ENCODE data around the gene ITGAD.
A peak's percentile ranks its signal among the peaks of the same experiment; 100 is the strongest.
"Not testable (repeated sequence)": the region's sequence is repeated elsewhere in the genome, so short reads cannot be mapped to it uniquely, and the experiment has no call there.

ITGAD gene

DNA sequence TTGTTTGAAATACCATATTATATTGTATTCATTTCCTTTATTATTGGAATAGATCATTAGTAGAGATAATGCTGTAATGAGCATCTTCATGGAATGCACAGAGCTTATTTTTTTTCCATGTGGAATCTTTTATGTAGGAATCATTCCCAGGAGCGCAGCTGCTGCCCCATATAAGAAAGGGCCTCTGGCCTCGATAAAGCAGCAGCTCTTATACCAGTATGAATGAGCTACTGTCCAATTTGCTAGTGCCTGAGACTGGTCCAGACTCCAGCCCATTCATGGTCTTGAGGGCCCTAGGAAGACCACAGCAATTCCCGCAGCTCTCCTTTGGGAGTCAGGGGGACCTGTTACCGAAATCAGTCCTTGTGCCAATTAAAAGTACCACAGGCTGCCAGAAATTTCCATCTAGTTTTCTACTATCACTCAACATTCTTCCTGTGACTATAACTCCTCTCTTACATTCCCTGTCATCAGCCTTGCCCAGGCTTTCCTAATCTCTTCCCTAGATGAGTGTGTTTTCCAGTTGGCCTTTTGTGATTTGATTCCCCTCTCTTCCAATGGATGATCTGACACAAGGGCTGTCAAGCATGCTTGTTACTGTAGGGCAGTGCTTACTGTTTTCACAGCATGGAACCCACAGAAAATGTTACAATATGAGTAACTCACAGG, 47.5 kb downstream of the ITGAD start:
- DNase-seq (ENCODE audit: insufficient read length, low spot score) (no peak), FAIRE-seq (no peak)
- TF ChIP-seq, protein P1, sequence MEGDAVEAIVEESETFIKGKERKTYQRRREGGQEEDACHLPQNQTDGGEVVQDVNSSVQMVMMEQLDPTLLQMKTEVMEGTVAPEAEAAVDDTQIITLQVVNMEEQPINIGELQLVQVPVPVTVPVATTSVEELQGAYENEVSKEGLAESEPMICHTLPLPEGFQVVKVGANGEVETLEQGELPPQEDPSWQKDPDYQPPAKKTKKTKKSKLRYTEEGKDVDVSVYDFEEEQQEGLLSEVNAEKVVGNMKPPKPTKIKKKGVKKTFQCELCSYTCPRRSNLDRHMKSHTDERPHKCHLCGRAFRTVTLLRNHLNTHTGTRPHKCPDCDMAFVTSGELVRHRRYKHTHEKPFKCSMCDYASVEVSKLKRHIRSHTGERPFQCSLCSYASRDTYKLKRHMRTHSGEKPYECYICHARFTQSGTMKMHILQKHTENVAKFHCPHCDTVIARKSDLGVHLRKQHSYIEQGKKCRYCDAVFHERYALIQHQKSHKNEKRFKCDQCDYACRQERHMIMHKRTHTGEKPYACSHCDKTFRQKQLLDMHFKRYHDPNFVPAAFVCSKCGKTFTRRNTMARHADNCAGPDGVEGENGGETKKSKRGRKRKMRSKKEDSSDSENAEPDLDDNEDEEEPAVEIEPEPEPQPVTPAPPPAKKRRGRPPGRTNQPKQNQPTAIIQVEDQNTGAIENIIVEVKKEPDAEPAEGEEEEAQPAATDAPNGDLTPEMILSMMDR (IDR thresholded peaks at IDR 0.05; ENCODE audit: insufficient read depth, missing control alignments): no peak

DNA sequence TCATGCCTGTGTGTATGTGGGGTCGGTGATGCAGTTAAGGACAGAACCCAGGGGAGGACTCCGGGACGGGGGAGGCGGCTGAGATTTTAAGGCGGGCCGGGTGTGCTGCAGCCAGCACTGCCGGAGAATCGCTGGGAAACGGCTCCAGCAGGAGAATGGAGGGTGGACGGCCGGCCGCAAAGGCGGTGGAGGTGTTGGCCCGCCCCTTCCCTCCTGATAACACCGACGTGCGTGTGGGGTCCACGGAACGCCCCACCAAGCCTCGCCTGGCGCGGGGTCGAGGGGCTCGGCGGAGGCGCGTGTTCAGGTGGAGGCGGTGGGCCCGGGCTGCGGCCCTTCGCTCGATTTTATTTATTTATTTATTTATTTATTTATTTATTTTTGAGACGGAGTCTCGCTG, 48.8 kb downstream of the ITGAD start:
- DNase-seq (ENCODE audit: insufficient read length, low spot score): no peak
- TF ChIP-seq, protein P1 (IDR thresholded peaks at IDR 0.05; ENCODE audit: insufficient read depth, missing control alignments): no peak
- no peak for FAIRE-seq

DNA sequence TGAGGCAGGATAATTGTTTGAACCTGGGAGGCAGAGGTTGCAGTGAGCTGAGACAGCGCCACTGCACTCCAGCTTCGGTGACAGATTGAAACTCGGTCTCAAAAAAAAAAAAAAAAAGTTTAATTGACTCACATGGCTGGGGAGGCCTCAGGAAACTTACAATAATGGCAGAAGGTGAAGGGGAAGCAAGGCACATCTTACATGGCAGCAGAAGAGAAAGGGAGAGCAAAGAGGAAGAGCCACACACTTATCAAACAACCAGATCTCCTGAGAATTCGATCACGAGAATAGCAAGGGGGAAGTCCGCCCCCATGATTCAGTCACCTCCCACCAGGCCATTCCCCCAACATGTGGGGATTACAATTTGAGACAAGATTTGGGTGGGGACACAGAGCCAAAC, 52.8 kb downstream of the ITGAD start:
- FAIRE-seq; DNase-seq (ENCODE audit: insufficient read length, low spot score): not testable (repeated sequence)

DNA sequence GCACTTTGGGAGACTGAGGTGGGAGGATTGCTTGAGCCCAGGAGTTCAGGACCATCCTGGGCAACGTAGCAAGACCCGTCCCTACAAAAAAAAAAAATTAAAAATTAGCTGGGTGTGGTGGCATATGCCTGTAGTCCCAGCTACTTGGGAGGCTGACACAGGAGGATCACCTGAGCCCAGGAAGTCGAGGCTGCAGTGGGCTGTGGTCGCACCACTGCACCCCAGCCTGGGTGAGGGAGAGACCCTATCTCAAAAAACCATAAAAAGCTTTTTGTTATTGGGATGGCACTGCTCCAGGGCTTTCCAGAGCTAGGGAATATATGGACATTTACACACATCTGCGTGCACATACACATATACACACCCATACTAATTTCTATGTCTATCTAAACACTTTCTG, 58.1 kb downstream of the ITGAD start:
- no peak for DNase-seq (ENCODE audit: insufficient read length, low spot score)
- FAIRE-seq: no peak
- TF ChIP-seq, protein P1 (IDR thresholded peaks at IDR 0.05; ENCODE audit: insufficient read depth, missing control alignments): no peak

DNA sequence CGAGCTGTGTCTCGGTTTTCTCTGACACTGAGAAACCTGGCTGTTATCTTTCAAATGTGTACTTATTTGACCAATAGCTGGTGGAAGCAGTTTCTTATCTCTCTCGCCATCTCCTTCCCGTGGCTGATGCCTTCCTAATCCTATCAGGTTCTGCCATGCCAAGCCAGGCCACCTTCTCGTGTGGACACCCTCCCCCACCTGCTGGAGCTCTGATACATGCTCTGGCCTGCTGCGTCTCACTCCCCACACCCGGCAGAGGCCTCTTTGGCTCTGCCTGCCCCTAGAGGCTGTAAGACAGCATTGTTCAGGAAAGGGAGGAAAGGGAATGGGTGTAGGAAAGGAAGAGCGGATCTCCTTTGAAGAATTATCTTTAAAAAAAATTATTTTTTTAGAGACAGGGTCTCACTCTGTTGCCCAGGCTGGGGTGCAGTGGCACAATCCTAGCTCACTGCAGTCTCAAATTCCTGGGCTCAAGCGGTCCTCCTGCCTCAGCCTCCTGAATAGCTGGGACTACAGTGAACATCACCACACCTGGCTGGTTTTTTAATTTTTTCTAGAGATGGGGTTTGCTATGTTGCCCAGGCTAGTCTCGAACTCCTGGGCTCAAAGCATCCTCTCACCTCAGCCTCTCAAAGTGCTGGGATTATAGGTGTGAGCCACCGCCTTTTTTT, 58.7 kb downstream of the ITGAD start:
- FAIRE-seq: no peak
- TF ChIP-seq, protein P1 (IDR thresholded peaks at IDR 0.05; ENCODE audit: insufficient read depth, missing control alignments): peak; percentile 43
- DNase-seq (ENCODE audit: insufficient read length, low spot score): no peak

- TF ChIP-seq, protein P1 (IDR thresholded peaks at IDR 0.05; ENCODE audit: insufficient read depth, missing control alignments): no peak
- FAIRE-seq (no peak), DNase-seq (ENCODE audit: insufficient read length, low spot score) (no peak)
Observed at GRCh38 chr16:31452631-31453106, 59.5 kb downstream of the ITGAD start.

GRCh38 chr16:31453255-31454204, 60.4 kb downstream of the ITGAD start:
- FAIRE-seq: no peak
- DNase-seq (ENCODE audit: insufficient read length, low spot score): no peak
- TF ChIP-seq, protein P1 (IDR thresholded peaks at IDR 0.05; ENCODE audit: insufficient read depth, missing control alignments): no peak
